Esophagus squamous epithelium (tissue), 5 donors: ENCODE data around the gene LRRC36. TPM values are rescaled to one million over a fixed set of nuclear protein-coding genes. Genes with fewer than 3 reads are reported as not detected.

ENCODE experiments used
- DNase-seq: peaks from one replicate; lab custom pipeline; 2025; lab: John Stamatoyannopoulos, UW
- H3K27ac ChIP-seq, 4 donors: fragments of 200-600 bp; sonication (generic); one replicate each; pipeline ENCODE4 v1.5.1; 2016 to 2019; ENCODE audit warnings: mild to moderate bottlenecking in 1 of 4
- H3K27me3 ChIP-seq, 4 donors: fragments of 200-600 bp; sonication (generic); 1 replicate in 3 of 4; 2 replicates in 1 of 4; pipeline versions ENCODE4 v1.5.1 to v1.6.0; 2017 to 2021; ENCODE audit warnings: antibody characterized with exemption in 1 of 4
- H3K36me3 ChIP-seq, 3 donors: fragments of 200-600 bp; sonication (generic); one replicate each; pipeline ENCODE4 v1.5.1; 2016 to 2019
- H3K4me1 ChIP-seq, 3 donors: fragments of 200-600 bp; sonication (generic); one replicate each; pipeline ENCODE4 v1.5.1; 2017 to 2019
- H3K4me3 ChIP-seq, 4 donors: fragments of 200-600 bp; sonication (generic); 1 replicate in 3 of 4; 2 replicates in 1 of 4; pipeline ENCODE4 v1.5.1; 2016 to 2019; ENCODE audit warnings: mild to moderate bottlenecking in 2 of 4, moderate library complexity in 1 of 4
- H3K9me3 ChIP-seq, 3 donors: fragments of 200-600 bp; sonication (generic); one replicate each; pipeline ENCODE4 v1.5.1; 2016 to 2019
- CTCF ChIP-seq, 6 experiments: fragments of 450-650 bp in 4 of 6; fragments of 200-600 bp in 2 of 6; sonication (generic) in 2 of 6; IDR thresholded peaks; one replicate each; pipeline ENCODE4 v1.5.1; 2016 to 2019; ENCODE audit warnings: antibody characterized with exemption in 6 of 6, mild to moderate bottlenecking in 4 of 6, moderate library complexity in 4 of 6
- POLR2A ChIP-seq, 4 donors: fragments of 450-650 bp; IDR thresholded peaks; one replicate each; pipeline ENCODE4 v1.6.1; 2017; ENCODE audit warnings: antibody characterized with exemption in 4 of 4, mild to moderate bottlenecking in 4 of 4, moderate library complexity in 3 of 4
- WGBS, 2 donors: methylation state at CpG; one replicate each; pipeline ENCODE4 v1.1.5; 2018; 5-methylcytosine and 5-hydroxymethylcytosine counted together
- intact Hi-C: fragments of 100-400 bp; cut with DNase I; formaldehyde crosslinking; loops from one replicate; pipeline ENCODE4 v1.15.0; 2022
- total RNA-seq, 4 donors: library from RNA; depleted of rRNA; stranded (reverse); fragments of >200 nt; gene quantifications; one replicate each; pipeline ENCODE4 v1.1.0, GENCODE V29; 2016
- donor health status: DM: yes; HTN: yes; CAD: no.

LRRC36 gene
- total RNA-seq, 4 donors from 2014 or later: not detected

GRCh38 chr16:67283039-67283825, 43.4 kb upstream of the LRRC36 start:
- 90 to 92% methylated on average over 7 of the region's 7 CpGs for WGBS, 2 donors
- TF ChIP-seq POLR2A (IDR thresholded peaks at IDR 0.05) (no peak), CTCF (IDR thresholded peaks at IDR 0.05) (no peak)

GRCh38 chr16:67283826-67284555, 42.6 kb upstream of the LRRC36 start:
- peaks cover 0 to 10% (median 0%) of the 10 kb centered on the region in 3 donors for H3K36me3 ChIP-seq
- intact Hi-C loops: loop anchor here (10.0 kb wide), 1 partner anchor 131 kb away; the partner anchor contains the start of gene ZDHHC1
- H3K4me3 ChIP-seq: no peak overlapping the region
- no peaks in the 10 kb centered on the region for H3K9me3 ChIP-seq
- peaks cover 3 to 22% (median 9%) of the 10 kb centered on the region in 3 donors for H3K4me1 ChIP-seq
- TF ChIP-seq POLR2A (IDR thresholded peaks at IDR 0.05) (no peak), CTCF (IDR thresholded peaks at IDR 0.05) (no peak)
- DNase-seq: no peak
- WGBS, 2 donors: 89 to 90% methylated on average over 15 to 19 of the region's 21 CpGs
- no peaks in the 10 kb centered on the region for H3K27me3 ChIP-seq
- no peak overlapping the region for H3K27ac ChIP-seq

More at GRCh38 chr16:67283039-67283825, 43.4 kb upstream of the LRRC36 start:
- intact Hi-C loops: loop anchor here (10.0 kb wide), 1 partner anchor 132 kb away; the partner anchor contains the start of gene ZDHHC1
- H3K27ac ChIP-seq: no peak overlapping the region
- DNase-seq: no peak
- H3K4me1 ChIP-seq: peaks cover 7 to 29% (median 16%) of the 10 kb centered on the region in 3 donors
- peaks cover 0 to 10% (median 0%) of the 10 kb centered on the region in 3 donors for H3K36me3 ChIP-seq
- no peak overlapping the region for H3K4me3 ChIP-seq
- H3K9me3 ChIP-seq: no peaks in the 10 kb centered on the region
- H3K27me3 ChIP-seq: no peaks in the 10 kb centered on the region

- Histone ChIP-seq H3K36me3 (peaks cover 0 to 10% (median 0%) of the 10 kb centered on the region in 3 donors), H3K27ac (no peak overlapping the region), H3K4me1 (peaks cover 0 to 16% (median under 1%) of the 10 kb centered on the region in 3 donors), H3K4me3 (no peak overlapping the region), H3K27me3 (no peaks in the 10 kb centered on the region), H3K9me3 (no peaks in the 10 kb centered on the region)
- intact Hi-C loops: loop anchor here (10.0 kb wide), 1 partner anchor 130 kb away; the partner anchor contains the start of gene ZDHHC1
- WGBS, 2 donors: 73 to 79% methylated on average over 15 to 16 of the region's 34 CpGs
- TF ChIP-seq POLR2A (IDR thresholded peaks at IDR 0.05): no peak
- peak in 4 of 6 experiments; percentile 14 to 45 (median 22) for TF ChIP-seq CTCF (IDR thresholded peaks at IDR 0.05)
- DNase-seq: no peak
Observed at GRCh38 chr16:67284699-67285646, 41.6 kb upstream of the LRRC36 start.

GRCh38 chr16:67286441-67287235, 40.0 kb upstream of the LRRC36 start:
- no peaks in the 10 kb centered on the region for H3K9me3 ChIP-seq
- intact Hi-C loops: loop anchor here (10.0 kb wide), 1 partner anchor 128 kb away; the partner anchor contains the start of gene ZDHHC1
- H3K27me3 ChIP-seq: no peaks in the 10 kb centered on the region
- H3K4me1 ChIP-seq: peaks cover 0 to 11% (median 0%) of the 10 kb centered on the region in 3 donors
- H3K36me3 ChIP-seq: peaks cover 0 to 10% (median 0%) of the 10 kb centered on the region in 3 donors
- no peak for DNase-seq
- 89 to 96% methylated on average over 10 to 12 of the region's 28 CpGs for WGBS, 2 donors
- no peak overlapping the region for H3K4me3 ChIP-seq
- no peak overlapping the region for H3K27ac ChIP-seq
- TF ChIP-seq POLR2A (IDR thresholded peaks at IDR 0.05) (no peak), CTCF (IDR thresholded peaks at IDR 0.05) (no peak)
